ENCODE measurements around the gene CWC15.
"Not testable (repeated sequence)": the region's sequence is repeated elsewhere in the genome, so short reads cannot be mapped to it uniquely, and the experiment has no call there.

CWC15 gene

GRCh38 chr11:94928117-94928990 lies 45.0 kb downstream of the CWC15 start:
- Histone ChIP-seq H3K27ac (ENCODE audit: low read length) (no peak overlapping the region), H3K4me1 (ENCODE audit: control insufficient read depth, low read depth, low read length) (peaks cover 4% of the 10 kb centered on the region), H3K9ac (ENCODE audit: low read length) (no peak overlapping the region)

DNA sequence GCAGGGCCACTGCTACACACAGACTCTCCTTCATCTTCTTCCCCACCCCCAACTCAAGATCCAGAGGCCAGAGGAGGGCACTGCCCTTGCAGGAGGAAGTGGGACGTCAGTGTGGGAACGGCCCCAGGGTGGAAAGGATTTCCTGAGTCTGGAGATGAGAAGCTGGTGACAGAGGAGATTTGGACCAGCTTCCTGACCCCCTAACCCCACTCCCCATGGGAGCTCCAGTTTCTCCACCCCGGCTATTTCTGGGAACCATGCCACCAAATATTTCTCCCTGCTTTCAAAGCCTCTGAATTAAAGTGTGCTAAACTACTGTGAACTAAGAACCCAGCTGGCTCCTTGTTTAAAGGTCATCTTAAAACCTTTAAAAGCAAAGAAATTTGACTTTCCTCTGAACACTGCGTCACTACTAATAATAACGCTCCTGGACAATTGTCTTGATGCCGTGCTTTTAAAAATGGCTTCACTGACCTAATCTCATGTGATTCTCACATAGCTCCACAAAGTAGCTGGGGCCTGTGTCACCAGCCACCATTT lies 46.6 kb downstream of the CWC15 start:
- Histone ChIP-seq H3K4me3 (ENCODE audit: low read length) (no peak overlapping the region), H3K4me1 (ENCODE audit: control insufficient read depth, low read depth, low read length) (no peaks in the 10 kb centered on the region), H3K9me3 (ENCODE audit: control insufficient read depth, low read depth, low read length) (no peaks in the 10 kb centered on the region), H3K9ac (ENCODE audit: low read length) (no peak overlapping the region), H3K36me3 (ENCODE audit: control insufficient read depth, low read depth, low read length) (no peaks in the 10 kb centered on the region), H3K27me3 (ENCODE audit: control insufficient read depth, insufficient read depth, low read length) (no peaks in the 10 kb centered on the region), H3K27ac (ENCODE audit: low read length) (no peak overlapping the region)

More at GRCh38 chr11:94928117-94928990, 45.0 kb downstream of the CWC15 start:
- H3K4me3 ChIP-seq (ENCODE audit: low read length), result no peak overlapping the region
- H3K9me3 ChIP-seq (ENCODE audit: control insufficient read depth, low read depth, low read length), result no peaks in the 10 kb centered on the region
- no peaks in the 10 kb centered on the region for H3K36me3 ChIP-seq (ENCODE audit: control insufficient read depth, low read depth, low read length)
- H3K27me3 ChIP-seq (ENCODE audit: control insufficient read depth, insufficient read depth, low read length), result no peaks in the 10 kb centered on the region

DNA sequence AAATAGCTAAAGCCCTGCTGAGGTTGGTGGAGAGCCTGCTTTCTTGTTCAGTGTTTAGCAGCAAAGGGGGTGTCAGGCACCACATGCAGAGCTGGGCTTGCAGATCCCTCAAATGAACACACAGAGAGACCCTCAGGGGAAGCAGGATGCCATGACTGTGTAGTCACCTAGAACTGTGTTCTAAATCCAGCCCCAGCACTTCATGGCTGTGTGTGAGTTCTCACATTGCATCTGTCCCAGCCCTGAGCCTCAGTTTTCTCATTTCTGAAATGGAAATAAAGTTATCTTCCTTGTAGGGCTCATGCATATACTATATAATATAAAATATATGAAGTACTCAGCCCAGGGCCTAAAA lies 47.1 kb downstream of the CWC15 start:
- Histone ChIP-seq H3K36me3 (ENCODE audit: control insufficient read depth, low read depth, low read length) (no peaks in the 10 kb centered on the region), H3K4me1 (ENCODE audit: control insufficient read depth, low read depth, low read length) (no peaks in the 10 kb centered on the region), H3K9me3 (ENCODE audit: control insufficient read depth, low read depth, low read length) (no peaks in the 10 kb centered on the region), H3K27me3 (ENCODE audit: control insufficient read depth, insufficient read depth, low read length) (no peaks in the 10 kb centered on the region), H3K9ac (ENCODE audit: low read length) (no peak overlapping the region), H3K4me3 (ENCODE audit: low read length) (no peak overlapping the region), H3K27ac (ENCODE audit: low read length) (no peak overlapping the region)

GRCh38 chr11:94925422-94926270 lies 47.7 kb downstream of the CWC15 start:
- no peaks in the 10 kb centered on the region for H3K27me3 ChIP-seq (ENCODE audit: control insufficient read depth, insufficient read depth, low read length)
- H3K9me3 ChIP-seq (ENCODE audit: control insufficient read depth, low read depth, low read length), result no peaks in the 10 kb centered on the region
- H3K4me3 ChIP-seq (ENCODE audit: low read length), result no peak overlapping the region
- H3K27ac ChIP-seq (ENCODE audit: low read length), result no peak overlapping the region
- H3K36me3 ChIP-seq (ENCODE audit: control insufficient read depth, low read depth, low read length), result no peaks in the 10 kb centered on the region
- H3K4me1 ChIP-seq (ENCODE audit: control insufficient read depth, low read depth, low read length), result no peaks in the 10 kb centered on the region
- H3K9ac ChIP-seq (ENCODE audit: low read length), result no peak overlapping the region

GRCh38 chr11:94924612-94925011 lies 48.7 kb downstream of the CWC15 start:
- Histone ChIP-seq H3K36me3 (ENCODE audit: control insufficient read depth, low read depth, low read length) (no peaks in the 10 kb centered on the region), H3K27me3 (ENCODE audit: control insufficient read depth, insufficient read depth, low read length) (no peaks in the 10 kb centered on the region), H3K4me1 (ENCODE audit: control insufficient read depth, low read depth, low read length) (no peaks in the 10 kb centered on the region), H3K4me3 (ENCODE audit: low read length) (no peak overlapping the region), H3K9ac (ENCODE audit: low read length) (no peak overlapping the region), H3K27ac (ENCODE audit: low read length) (no peak overlapping the region), H3K9me3 (ENCODE audit: control insufficient read depth, low read depth, low read length) (no peaks in the 10 kb centered on the region)

- H3K4me1 ChIP-seq (ENCODE audit: control insufficient read depth, low read depth, low read length), result no peaks in the 10 kb centered on the region
- H3K27ac ChIP-seq (ENCODE audit: low read length), result no peak overlapping the region
- no peaks in the 10 kb centered on the region for H3K9me3 ChIP-seq (ENCODE audit: control insufficient read depth, low read depth, low read length)
- no peak overlapping the region for H3K4me3 ChIP-seq (ENCODE audit: low read length)
- no peaks in the 10 kb centered on the region for H3K36me3 ChIP-seq (ENCODE audit: control insufficient read depth, low read depth, low read length)
- H3K27me3 ChIP-seq (ENCODE audit: control insufficient read depth, insufficient read depth, low read length), result no peaks in the 10 kb centered on the region
- no peak overlapping the region for H3K9ac ChIP-seq (ENCODE audit: low read length)
These were observed 49.2 kb downstream of the CWC15 start for GRCh38 chr11:94924171-94924572.

DNA sequence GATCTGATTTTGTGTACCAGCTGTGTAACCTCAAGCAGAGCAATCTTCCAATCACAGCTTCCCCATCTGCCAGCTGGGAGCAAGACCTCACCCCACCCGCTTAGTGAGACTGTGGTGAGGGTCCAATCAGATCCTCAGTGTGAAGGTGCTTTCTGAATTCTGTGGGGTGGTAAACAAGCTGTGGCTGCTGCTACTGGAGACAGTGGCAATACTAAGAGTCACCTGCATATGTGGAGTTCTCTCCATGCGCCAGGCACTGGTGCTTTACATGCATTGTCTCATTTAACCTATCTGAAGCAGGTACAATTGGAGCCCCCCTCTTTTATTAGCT lies 50.4 kb downstream of the CWC15 start:
- no peaks in the 10 kb centered on the region for H3K36me3 ChIP-seq (ENCODE audit: control insufficient read depth, low read depth, low read length)
- H3K27me3 ChIP-seq (ENCODE audit: control insufficient read depth, insufficient read depth, low read length), result no peaks in the 10 kb centered on the region
- H3K9me3 ChIP-seq (ENCODE audit: control insufficient read depth, low read depth, low read length), result no peaks in the 10 kb centered on the region
- H3K4me1 ChIP-seq (ENCODE audit: control insufficient read depth, low read depth, low read length), result no peaks in the 10 kb centered on the region
- no peak overlapping the region for H3K27ac ChIP-seq (ENCODE audit: low read length)
- no peak overlapping the region for H3K4me3 ChIP-seq (ENCODE audit: low read length)
- no peak overlapping the region for H3K9ac ChIP-seq (ENCODE audit: low read length)

- Histone ChIP-seq H3K4me1 (ENCODE audit: control insufficient read depth, low read depth, low read length) (no peaks in the 10 kb centered on the region), H3K4me3 (ENCODE audit: low read length) (no peak overlapping the region), H3K27ac (ENCODE audit: low read length) (no peak overlapping the region), H3K27me3 (ENCODE audit: control insufficient read depth, insufficient read depth, low read length) (no peaks in the 10 kb centered on the region), H3K9me3 (ENCODE audit: control insufficient read depth, low read depth, low read length) (no peaks in the 10 kb centered on the region), H3K36me3 (ENCODE audit: control insufficient read depth, low read depth, low read length) (no peaks in the 10 kb centered on the region), H3K9ac (ENCODE audit: low read length) (no peak overlapping the region)
These were observed 50.9 kb downstream of the CWC15 start for GRCh38 chr11:94922321-94923003.

- Histone ChIP-seq H3K4me1 (ENCODE audit: control insufficient read depth, low read depth, low read length) (no peaks in the 10 kb centered on the region), H3K4me3 (ENCODE audit: low read length) (no peak overlapping the region), H3K9me3 (ENCODE audit: control insufficient read depth, low read depth, low read length) (no peaks in the 10 kb centered on the region), H3K36me3 (ENCODE audit: control insufficient read depth, low read depth, low read length) (no peaks in the 10 kb centered on the region), H3K27ac (ENCODE audit: low read length) (no peak overlapping the region), H3K27me3 (ENCODE audit: control insufficient read depth, insufficient read depth, low read length) (no peaks in the 10 kb centered on the region), H3K9ac (ENCODE audit: low read length) (no peak overlapping the region)
These were observed 53.0 kb downstream of the CWC15 start for GRCh38 chr11:94920311-94920710.

DNA sequence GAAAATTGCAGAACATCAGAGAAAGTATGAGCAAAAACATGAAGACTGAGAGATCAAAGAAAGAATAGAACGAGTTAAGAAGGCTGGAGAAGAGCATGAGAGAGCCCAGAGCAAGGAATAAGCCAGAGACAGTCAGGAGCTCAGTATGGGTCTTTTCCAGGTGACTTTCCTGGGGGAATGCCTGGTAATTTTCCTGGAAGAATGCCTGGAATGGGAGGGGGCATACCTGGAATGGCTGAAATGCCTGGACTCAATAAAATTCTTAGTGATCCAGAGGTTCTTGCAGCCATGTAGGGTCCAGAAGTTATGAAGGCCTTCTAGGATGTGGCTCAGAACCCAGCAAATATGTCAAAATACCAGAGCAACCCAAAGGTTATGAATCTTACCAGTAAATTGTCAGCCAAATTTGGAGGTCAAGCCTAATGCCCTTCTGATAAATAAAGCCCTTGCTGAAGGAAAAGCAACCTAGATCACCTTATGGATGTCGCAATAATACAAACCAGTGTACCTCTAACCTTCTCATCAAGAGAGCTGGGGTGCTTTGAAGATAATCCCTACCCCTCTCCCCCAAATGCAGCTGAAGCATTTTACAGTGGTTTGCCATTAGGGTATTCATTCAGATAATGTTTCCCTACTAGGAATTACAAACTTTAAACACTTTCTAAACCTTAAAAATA lies 59.5 kb downstream of the CWC15 start:
- H3K27ac ChIP-seq (ENCODE audit: low read length); H3K4me1 ChIP-seq (ENCODE audit: control insufficient read depth, low read depth, low read length); H3K9me3 ChIP-seq (ENCODE audit: control insufficient read depth, low read depth, low read length); H3K4me3 ChIP-seq (ENCODE audit: low read length); H3K9ac ChIP-seq (ENCODE audit: low read length); H3K27me3 ChIP-seq (ENCODE audit: control insufficient read depth, insufficient read depth, low read length); H3K36me3 ChIP-seq (ENCODE audit: control insufficient read depth, low read depth, low read length): not testable (repeated sequence)

- no peaks in the 10 kb centered on the region for H3K36me3 ChIP-seq (ENCODE audit: control insufficient read depth, low read depth, low read length)
- no peak overlapping the region for H3K4me3 ChIP-seq (ENCODE audit: low read length)
- no peaks in the 10 kb centered on the region for H3K27me3 ChIP-seq (ENCODE audit: control insufficient read depth, insufficient read depth, low read length)
- no peaks in the 10 kb centered on the region for H3K9me3 ChIP-seq (ENCODE audit: control insufficient read depth, low read depth, low read length)
- no peak overlapping the region for H3K27ac ChIP-seq (ENCODE audit: low read length)
- H3K9ac ChIP-seq (ENCODE audit: low read length), result no peak overlapping the region
- H3K4me1 ChIP-seq (ENCODE audit: control insufficient read depth, low read depth, low read length), result no peaks in the 10 kb centered on the region
These were observed 60.5 kb downstream of the CWC15 start for GRCh38 chr11:94912806-94913205.
